GM21528 (cell line): ENCODE data around the gene LHPP.
"Not testable (repeated sequence)": the region's sequence is repeated elsewhere in the genome, so short reads cannot be mapped to it uniquely, and the experiment has no call there.

Experiments
- ATAC-seq: cut with Tn5 transposase; IDR thresholded peaks from one replicate; pipeline ENCODE4 v1.9.1; 2021; ENCODE audit warnings: mild to moderate bottlenecking, moderate library complexity; ENCODE audit not compliant: unreplicated experiment, low FRiP score

Gene LHPP

GRCh38 chr10:124601431-124602120, 140.0 kb downstream of the LHPP start:
- ATAC-seq = no peak

GRCh38 chr10:124602121-124602561, 140.5 kb downstream of the LHPP start:
- ATAC-seq = no peak

GRCh38 chr10:124602646-124603365, 141.2 kb downstream of the LHPP start:
- no peak for ATAC-seq

GRCh38 chr10:124603376-124604213, 142.0 kb downstream of the LHPP start:
- no peak for ATAC-seq

- no peak for ATAC-seq
These were observed 142.8 kb downstream of the LHPP start for GRCh38 chr10:124604214-124605000.

- ATAC-seq = no peak
These were observed 143.4 kb downstream of the LHPP start for GRCh38 chr10:124605001-124605370.

- ATAC-seq = no peak
These were observed 143.8 kb downstream of the LHPP start for GRCh38 chr10:124605481-124605855.

- no peak for ATAC-seq
These were observed 144.5 kb downstream of the LHPP start for GRCh38 chr10:124605856-124606812.

GRCh38 chr10:124606822-124607221, 145.2 kb downstream of the LHPP start:
- ATAC-seq = no peak

GRCh38 chr10:124607693-124608092, 146.1 kb downstream of the LHPP start:
- no peak for ATAC-seq

GRCh38 chr10:124608093-124608721, 146.6 kb downstream of the LHPP start:
- ATAC-seq = no peak

GRCh38 chr10:124609698-124610097, 148.1 kb downstream of the LHPP start:
- no peak for ATAC-seq

GRCh38 chr10:124610186-124610585, 148.6 kb downstream of the LHPP start:
- not testable (repeated sequence) for ATAC-seq

- not testable (repeated sequence) for ATAC-seq
These were observed 149.2 kb downstream of the LHPP start for GRCh38 chr10:124610851-124611250.

GRCh38 chr10:124611738-124612137, 150.1 kb downstream of the LHPP start:
- no peak for ATAC-seq

- no peak for ATAC-seq
These were observed 151.2 kb downstream of the LHPP start for GRCh38 chr10:124612611-124613498.

- peak; percentile 52 for ATAC-seq
These were observed 152.5 kb downstream of the LHPP start for GRCh38 chr10:124614003-124614659.
